CD4-positive, alpha-beta T cell treated with Interleukin-1 beta for 1 hour (primary cell): Measurements from ENCODE around the gene NALCN.

ENCODE experiments used
- DNase-seq, 2 donors: peaks; one replicate each; pipeline ENCODE4 v3.0.0-alpha.2; 2020 to 2022

Gene NALCN

DNA sequence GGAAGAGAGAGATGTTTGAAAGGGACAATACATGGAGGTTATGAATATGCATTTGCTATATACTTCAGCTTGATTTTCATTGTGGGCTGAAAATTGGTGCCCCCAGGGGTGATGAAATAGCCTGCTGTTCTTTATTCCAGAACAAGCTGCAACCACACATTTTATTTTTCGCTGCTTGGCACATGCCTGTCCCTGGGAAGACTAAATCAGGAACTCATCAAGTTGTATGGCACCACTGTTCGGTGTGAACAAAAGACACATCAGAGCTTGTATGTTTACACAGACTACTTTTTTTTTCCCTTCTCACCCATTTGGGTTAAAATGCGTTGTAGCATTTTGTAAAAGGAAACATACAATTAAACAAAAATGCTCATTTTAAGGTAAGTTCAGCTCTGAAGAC lies 230.7 kb downstream of the NALCN start:
- DNase-seq = no peak

- DNase-seq = no peak
Measured at GRCh38 chr13:101181076-101181685, 235.1 kb downstream of the NALCN start.

DNA sequence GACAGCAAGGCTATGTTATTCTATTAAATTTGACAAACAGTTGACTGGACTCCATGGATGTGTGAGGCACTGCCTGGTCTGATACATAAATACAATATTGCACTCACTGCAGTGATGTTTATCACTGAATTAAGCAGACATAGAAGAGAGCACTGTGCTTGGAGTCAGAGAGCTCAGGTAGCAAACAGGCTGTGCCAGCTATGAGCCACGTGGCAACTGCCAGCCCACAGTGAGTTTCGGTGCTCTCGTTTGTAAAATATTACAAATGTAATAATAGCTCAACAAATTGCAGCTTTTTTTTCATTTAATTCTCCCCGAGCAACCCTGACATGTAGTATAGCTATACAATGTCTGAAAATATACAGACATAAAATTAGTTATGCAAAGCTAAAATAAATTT lies 237.3 kb downstream of the NALCN start:
- no peak for DNase-seq

DNA sequence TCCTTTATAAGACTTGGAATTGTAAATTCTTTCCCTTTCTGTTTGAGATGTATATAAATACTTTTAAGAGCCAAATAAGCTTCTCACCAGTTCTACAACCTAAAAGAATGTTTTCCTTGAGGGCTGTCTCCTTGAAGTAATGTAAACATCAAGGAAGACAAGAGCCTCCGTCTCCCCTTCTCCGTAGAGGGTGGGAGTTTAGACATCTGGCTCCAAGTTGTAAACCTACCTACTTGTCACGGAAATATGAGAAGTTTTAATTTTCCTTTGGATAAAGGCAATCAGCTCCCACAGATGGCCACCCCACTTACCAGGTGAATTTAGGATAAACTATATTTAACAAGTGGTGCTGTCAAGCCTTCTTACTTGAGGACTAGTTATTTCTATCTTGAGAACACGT lies 237.9 kb downstream of the NALCN start:
- no peak for DNase-seq

- DNase-seq = no peak
Measured at GRCh38 chr13:101170306-101170705, 246.0 kb downstream of the NALCN start.

DNA sequence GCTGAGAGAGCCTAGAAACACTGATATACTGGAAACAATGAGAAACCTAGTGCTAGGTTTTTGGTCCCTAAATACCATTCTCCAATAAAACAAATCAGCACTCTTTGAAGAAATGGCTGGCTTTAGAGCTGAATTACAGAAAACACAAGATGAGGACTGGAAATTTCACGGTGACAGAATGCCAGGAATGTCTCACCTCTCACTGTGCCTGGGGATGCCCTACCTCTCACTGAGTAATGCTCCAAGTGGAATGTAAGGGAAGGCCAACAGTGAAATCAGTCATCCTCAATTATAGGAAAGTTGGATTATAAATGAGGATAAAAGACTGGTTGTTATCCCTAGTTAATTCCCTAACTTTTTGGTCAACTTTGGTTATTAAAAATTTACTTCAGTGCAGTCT lies 259.0 kb downstream of the NALCN start:
- DNase-seq = no peak

- no peak for DNase-seq
Measured at GRCh38 chr13:101155920-101156319, 260.4 kb downstream of the NALCN start.

DNA sequence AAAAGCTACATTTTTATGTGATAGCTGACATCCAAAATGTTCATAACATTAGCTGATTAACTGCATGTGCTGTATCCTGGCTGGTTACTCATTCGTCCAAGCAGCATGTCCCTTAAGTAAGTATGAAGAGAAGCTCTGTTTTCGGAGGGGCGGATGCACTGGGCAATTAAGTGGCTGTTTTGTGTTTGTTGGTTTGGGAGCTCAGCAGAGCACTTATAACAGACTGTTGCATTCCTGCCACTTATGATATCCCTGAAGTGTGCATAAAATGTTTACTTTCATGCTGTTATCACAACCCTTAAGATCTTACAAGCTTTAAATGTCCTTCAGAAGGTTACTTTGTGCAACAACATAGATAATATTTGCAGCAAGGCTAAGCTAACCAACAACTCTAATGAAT lies 264.1 kb downstream of the NALCN start:
- DNase-seq = no peak

GRCh38 chr13:101150998-101151397 lies 265.3 kb downstream of the NALCN start:
- DNase-seq = no peak

- no peak for DNase-seq
Measured at GRCh38 chr13:101149735-101150384, 266.4 kb downstream of the NALCN start.

GRCh38 chr13:101146101-101146898 lies 270.0 kb downstream of the NALCN start:
- no peak for DNase-seq

DNA sequence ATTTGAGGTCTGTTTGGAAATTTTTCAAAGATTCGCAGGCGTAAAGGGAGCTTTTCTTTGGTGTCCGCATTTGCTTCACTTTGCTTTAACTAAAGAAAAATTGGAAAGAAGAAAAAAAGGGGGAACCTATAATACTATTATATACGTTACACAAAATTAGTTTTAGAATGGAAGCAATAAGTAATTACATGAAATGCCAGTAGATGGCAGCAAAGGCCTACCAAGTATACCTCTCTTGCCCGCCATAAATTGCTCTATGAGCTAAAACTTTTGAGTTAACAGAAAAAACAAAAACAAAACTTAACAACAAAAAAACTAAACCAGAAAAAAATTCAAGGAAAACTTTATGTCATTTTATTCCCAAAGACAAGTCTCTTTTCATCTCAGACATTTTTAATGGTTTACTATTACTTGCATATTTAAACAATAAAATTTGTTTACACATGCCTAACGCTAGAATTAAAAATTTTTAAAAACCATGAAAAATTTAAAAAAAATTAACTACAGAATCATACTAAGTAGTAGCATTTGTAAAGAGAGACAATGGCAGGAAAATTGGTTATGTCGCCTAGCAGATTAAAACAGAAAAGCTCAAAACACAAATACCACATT lies 271.4 kb downstream of the NALCN start:
- peak in 1 of 2 donors; percentile 47 for DNase-seq

GRCh38 chr13:101140936-101141335 lies 275.4 kb downstream of the NALCN start:
- DNase-seq = no peak

- DNase-seq = no peak
Measured at GRCh38 chr13:101140087-101140770, 276.1 kb downstream of the NALCN start.

GRCh38 chr13:101139081-101139480 lies 277.2 kb downstream of the NALCN start:
- DNase-seq = no peak

GRCh38 chr13:101127741-101128353 lies 288.5 kb downstream of the NALCN start:
- peak in 1 of 2 donors; percentile 41 for DNase-seq

- no peak for DNase-seq
Measured at GRCh38 chr13:101123028-101123427, 293.3 kb downstream of the NALCN start.

GRCh38 chr13:101121608-101122007 lies 294.7 kb downstream of the NALCN start:
- no peak for DNase-seq

DNA sequence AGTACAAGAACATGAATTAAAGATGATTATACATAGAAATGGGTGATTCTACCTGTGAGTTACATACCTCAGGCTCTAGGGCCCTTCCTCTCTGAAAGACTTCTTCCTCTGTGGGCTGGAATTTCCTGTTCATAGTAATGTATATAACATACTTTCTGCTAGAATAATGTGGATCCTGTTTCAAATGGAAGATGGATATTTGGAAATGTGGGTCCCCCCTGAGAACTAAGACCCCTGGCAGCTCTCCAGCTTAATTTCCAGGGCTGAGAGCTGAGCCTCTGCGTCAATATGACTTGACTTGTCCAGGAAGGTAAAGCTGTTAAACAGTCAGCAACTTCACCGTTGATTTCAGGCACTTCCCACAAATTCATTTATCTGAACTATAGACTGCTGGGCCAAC lies 296.3 kb downstream of the NALCN start:
- DNase-seq = no peak

GRCh38 chr13:101116826-101117225 lies 299.5 kb downstream of the NALCN start:
- no peak for DNase-seq

GRCh38 chr13:101116341-101116740 lies 300.0 kb downstream of the NALCN start:
- DNase-seq = no peak

GRCh38 chr13:101115762-101116171 lies 300.5 kb downstream of the NALCN start:
- no peak for DNase-seq

- no peak for DNase-seq
Measured at GRCh38 chr13:101111894-101112293, 304.4 kb downstream of the NALCN start.
